Measurements from ENCODE around the gene GCC1.

DNA sequence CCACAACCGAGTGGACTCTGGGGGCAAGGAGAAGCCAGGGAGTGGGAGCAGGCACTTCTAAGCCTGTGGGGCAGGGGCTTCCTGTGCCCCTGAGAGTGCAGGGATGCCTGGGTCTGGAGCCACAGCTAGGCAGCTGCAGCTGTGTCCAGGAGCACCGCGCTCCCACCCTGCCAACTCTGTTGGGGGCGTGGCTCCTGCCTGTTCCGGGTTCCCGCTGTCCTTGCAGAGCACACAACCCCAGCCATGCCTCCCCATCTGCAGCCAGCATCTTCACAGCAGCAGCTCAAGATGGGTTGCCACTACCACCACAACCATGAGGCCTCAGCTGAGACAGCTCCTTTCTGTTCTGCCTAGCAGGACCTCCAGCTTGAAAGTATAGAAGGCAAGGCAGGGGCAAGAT lies 23.9 kb upstream of the GCC1 start:
- TF ChIP-seq, protein P1, sequence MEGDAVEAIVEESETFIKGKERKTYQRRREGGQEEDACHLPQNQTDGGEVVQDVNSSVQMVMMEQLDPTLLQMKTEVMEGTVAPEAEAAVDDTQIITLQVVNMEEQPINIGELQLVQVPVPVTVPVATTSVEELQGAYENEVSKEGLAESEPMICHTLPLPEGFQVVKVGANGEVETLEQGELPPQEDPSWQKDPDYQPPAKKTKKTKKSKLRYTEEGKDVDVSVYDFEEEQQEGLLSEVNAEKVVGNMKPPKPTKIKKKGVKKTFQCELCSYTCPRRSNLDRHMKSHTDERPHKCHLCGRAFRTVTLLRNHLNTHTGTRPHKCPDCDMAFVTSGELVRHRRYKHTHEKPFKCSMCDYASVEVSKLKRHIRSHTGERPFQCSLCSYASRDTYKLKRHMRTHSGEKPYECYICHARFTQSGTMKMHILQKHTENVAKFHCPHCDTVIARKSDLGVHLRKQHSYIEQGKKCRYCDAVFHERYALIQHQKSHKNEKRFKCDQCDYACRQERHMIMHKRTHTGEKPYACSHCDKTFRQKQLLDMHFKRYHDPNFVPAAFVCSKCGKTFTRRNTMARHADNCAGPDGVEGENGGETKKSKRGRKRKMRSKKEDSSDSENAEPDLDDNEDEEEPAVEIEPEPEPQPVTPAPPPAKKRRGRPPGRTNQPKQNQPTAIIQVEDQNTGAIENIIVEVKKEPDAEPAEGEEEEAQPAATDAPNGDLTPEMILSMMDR (conservative IDR thresholded peaks at IDR 0.05; ENCODE audit: low read length), result no peak
- TF ChIP-seq EZH2phosphoT487 (IDR thresholded peaks at IDR 0.05; ENCODE audit: borderline replicate concordance, low read depth, low read length), result no peak

Measured in OCI-LY7 (cell line).